GM06990 (cell line): ENCODE results near the gene CLNK.

ENCODE experiments used
- DNase-seq: peaks from one replicate; pipeline ENCODE4 v3.0.0-alpha.2; 2011; ENCODE audit not compliant: insufficient read length; ENCODE audit errors: extremely low read depth
- H3K27me3 ChIP-seq: replicated peaks from 2 replicates; pipeline ENCODE4 v1.6.0; 2011; ENCODE audit warnings: low read length; ENCODE audit not compliant: control insufficient read depth, insufficient read depth
- H3K36me3 ChIP-seq: 2 replicates; pipeline ENCODE4 v1.5.1; 2011; ENCODE audit warnings: low read length; ENCODE audit not compliant: control insufficient read depth, insufficient read depth
- H3K4me3 ChIP-seq: replicated peaks from 2 replicates; pipeline ENCODE4 v1.5.1; 2011; ENCODE audit warnings: low read depth, mild to moderate bottlenecking, control low read depth, low read length
- TF ChIP-seq, protein P1 (sequence below): IDR thresholded peaks from 2 replicates; pipeline ENCODE4 v1.5.1; 2011; ENCODE audit warnings: low read length, control low read depth, mild to moderate bottlenecking, inconsistent platforms; ENCODE audit not compliant: insufficient read depth, poor library complexity, severe bottlenecking

CLNK gene

GRCh38 chr4:10694151-10694827 lies 9.7 kb upstream of the CLNK start:
- no peak overlapping the region for H3K4me3 ChIP-seq
- DNase-seq: no peak

DNA sequence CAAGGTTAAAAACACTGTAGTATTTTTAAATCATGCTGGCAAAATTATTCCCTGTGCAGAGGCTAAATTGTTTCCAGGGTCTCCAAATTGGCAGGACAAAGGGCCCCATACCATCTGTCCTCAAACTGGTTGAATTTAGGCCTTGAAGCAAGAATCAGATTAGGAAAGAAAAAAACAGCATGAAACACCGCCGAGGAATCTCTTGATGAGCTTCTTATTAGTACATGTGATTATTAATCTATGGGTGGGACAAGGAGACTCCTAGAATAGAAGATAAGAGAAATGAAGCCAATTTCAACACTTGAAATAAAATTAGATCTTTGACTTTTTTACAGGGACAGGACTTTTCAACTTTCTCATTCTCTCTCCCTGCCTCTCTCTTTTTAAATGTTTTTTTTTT lies 7.1 kb upstream of the CLNK start:
- no peaks in the 10 kb centered on the region for H3K36me3 ChIP-seq
- H3K4me3 ChIP-seq: no peak overlapping the region
- no peaks in the 10 kb centered on the region for H3K27me3 ChIP-seq
- TF ChIP-seq, protein P1, sequence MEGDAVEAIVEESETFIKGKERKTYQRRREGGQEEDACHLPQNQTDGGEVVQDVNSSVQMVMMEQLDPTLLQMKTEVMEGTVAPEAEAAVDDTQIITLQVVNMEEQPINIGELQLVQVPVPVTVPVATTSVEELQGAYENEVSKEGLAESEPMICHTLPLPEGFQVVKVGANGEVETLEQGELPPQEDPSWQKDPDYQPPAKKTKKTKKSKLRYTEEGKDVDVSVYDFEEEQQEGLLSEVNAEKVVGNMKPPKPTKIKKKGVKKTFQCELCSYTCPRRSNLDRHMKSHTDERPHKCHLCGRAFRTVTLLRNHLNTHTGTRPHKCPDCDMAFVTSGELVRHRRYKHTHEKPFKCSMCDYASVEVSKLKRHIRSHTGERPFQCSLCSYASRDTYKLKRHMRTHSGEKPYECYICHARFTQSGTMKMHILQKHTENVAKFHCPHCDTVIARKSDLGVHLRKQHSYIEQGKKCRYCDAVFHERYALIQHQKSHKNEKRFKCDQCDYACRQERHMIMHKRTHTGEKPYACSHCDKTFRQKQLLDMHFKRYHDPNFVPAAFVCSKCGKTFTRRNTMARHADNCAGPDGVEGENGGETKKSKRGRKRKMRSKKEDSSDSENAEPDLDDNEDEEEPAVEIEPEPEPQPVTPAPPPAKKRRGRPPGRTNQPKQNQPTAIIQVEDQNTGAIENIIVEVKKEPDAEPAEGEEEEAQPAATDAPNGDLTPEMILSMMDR: no peak
- no peak for DNase-seq

More at GRCh38 chr4:10694151-10694827, 9.7 kb upstream of the CLNK start:
- TF ChIP-seq, protein P1: no peak
- Histone ChIP-seq H3K36me3 (no peaks in the 10 kb centered on the region), H3K27me3 (no peaks in the 10 kb centered on the region)

DNA sequence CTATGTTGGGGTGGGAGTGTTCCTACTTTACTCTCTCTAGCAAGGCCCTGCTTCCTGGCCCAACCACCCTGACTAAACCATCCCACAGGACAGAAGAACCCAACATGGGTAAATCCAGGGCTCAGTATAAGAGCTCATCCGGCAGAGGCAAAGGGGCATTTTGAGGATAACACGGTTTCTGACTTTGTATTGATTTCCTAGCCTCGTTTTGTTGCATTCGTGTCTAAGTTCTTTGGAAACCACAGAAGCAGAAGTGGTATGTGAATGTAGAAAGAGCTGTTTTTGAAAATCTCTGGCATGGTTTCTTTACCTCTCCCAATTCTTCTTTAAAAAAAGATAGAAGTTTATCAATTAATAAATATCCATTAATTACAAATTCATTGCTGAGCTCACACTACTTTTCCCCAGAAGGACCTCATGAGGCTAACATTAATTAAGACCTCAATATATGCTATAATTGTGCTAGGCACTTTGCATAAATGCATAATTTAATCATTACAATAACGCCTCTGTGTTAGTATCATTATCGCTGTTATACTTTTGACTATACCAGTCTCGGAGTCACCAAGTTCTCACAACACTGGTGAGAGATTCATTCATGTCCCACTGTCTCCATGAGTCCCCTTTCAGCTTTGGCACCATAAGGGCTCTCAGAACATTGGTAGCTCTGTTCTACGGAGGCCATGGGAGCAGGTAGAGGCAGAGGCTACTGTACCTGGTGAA lies 5.8 kb upstream of the CLNK start:
- Histone ChIP-seq H3K27me3 (no peaks in the 10 kb centered on the region), H3K36me3 (no peaks in the 10 kb centered on the region), H3K4me3 (no peak overlapping the region)
- TF ChIP-seq, protein P1: no peak
- DNase-seq: no peak

DNA sequence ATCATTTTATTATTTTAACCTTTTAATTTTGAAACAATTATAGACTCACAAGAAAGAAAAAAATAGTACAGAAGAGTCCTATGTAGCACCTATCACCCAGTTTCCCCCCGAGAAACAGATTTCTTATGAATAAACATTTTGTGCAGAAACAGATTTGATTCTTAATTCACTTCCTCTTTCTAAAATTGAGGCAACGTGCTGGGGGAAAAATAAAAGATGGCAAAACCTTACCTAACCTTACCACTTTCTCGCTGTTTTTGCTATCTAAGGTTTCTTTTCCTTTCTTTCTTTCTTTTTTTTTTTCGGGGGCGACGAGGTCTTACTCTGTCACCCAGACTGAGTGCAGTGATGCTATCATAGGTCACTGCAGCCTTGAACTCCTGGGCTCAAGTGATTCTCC lies 4.3 kb upstream of the CLNK start:
- no peak overlapping the region for H3K4me3 ChIP-seq
- TF ChIP-seq, protein P1: no peak

DNA sequence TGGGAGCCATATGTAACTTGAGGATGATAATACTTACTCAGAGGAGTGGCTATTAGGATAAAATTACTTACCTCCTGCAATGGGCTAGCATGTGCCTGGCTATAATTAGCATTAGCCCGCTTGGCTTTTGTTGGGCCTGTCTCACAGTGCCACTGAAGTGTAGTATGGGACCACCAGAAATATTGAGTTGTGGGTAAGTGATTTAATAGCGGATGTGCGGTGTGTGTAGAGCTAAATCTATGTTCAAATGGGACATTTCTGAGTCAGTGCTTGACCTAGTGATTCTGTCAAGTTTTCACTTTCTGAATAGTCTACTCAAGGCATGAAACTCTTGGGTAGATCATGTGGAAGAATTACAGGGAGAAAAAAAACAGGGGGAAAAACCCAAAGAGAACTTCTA lies 3.5 kb upstream of the CLNK start:
- Histone ChIP-seq H3K27me3 (no peaks in the 10 kb centered on the region), H3K4me3 (no peak overlapping the region), H3K36me3 (no peaks in the 10 kb centered on the region)
- no peak for DNase-seq
- TF ChIP-seq, protein P1: no peak

More for the DNA sequence above, 4.3 kb upstream of the CLNK start:
- Histone ChIP-seq H3K27me3 (no peaks in the 10 kb centered on the region), H3K36me3 (no peaks in the 10 kb centered on the region)
- DNase-seq: no peak

DNA sequence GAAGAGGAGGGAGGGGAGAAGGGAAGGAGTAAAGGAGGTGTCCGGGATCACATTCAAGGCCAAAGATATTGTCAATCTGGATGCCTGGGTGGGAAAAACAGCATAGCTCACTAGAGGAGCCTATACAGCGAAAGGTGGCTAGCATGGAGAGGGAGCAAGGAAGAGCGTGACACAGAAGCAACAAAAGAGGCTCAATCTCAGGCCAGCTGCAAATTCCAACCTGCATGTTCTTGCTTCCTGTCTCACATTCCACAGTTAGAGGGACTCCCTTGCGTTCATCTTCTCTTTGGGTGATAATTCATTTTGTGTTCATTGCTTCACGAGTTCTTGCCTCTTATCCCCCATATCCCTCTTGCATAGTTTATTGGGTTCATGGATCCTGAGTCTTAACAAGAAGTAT lies 3.0 kb upstream of the CLNK start:
- Histone ChIP-seq H3K36me3 (no peaks in the 10 kb centered on the region), H3K27me3 (no peaks in the 10 kb centered on the region), H3K4me3 (no peak overlapping the region)
- no peak for DNase-seq
- TF ChIP-seq, protein P1: no peak
